ENCODE data around the gene SERP2.

DNA sequence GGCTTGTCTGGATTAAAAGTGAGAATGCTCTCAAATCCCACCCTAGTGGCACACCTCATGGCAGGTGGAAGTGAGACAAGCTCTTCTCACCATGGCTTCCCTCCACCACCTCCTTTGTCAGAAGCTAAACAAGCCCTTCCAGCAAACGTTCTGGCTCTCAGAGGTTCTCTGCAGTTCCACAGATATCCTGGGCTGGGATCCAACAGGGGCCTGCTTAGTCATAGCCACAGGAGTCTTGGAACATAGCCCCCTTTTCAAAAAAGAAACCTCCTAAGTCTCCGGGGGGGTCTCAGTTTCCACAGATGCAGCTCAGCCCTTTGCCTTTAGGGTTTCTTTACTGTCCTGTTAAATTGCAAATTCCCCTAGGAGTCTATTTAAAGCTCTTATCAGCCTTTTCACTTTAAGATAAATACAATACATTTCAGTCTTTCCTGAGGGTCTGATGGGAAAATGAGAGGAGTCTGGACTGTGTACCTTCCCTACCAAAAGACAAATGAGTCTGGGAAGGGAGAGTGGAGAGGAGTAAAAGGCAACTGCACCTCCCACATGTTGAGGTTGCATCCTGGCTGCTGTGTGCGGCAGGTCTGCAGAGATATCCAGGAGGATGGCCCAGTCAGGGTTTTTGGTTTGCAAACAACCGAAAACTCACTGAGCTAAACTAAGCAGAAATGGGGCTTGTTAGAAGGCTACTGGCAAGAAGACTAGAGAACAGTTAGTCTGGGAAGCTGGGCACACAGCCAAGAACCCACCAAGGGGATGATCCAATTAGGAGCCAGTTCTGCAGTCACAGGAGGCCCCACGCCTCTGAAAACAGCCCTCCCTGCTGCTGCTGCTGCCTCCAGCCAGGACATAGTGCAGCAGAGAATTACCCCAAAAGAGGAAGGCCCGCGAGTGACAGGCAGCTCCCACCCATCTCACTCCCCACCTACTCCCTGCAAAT is 41.4 kb upstream of the SERP2 start:
- TF ChIP-seq POLR2A (IDR thresholded peaks at IDR 0.05; ENCODE audit: low read depth, low read length) = no peak
- no peak for TF ChIP-seq EZH2 (IDR thresholded peaks at IDR 0.05; ENCODE audit: borderline replicate concordance, low read depth, low read length, severe bottlenecking)
- no peak for TF ChIP-seq GATA2 (IDR thresholded peaks at IDR 0.05; ENCODE audit: insufficient read depth, insufficient read length, low read depth, low read length)
- TF ChIP-seq, protein P1, sequence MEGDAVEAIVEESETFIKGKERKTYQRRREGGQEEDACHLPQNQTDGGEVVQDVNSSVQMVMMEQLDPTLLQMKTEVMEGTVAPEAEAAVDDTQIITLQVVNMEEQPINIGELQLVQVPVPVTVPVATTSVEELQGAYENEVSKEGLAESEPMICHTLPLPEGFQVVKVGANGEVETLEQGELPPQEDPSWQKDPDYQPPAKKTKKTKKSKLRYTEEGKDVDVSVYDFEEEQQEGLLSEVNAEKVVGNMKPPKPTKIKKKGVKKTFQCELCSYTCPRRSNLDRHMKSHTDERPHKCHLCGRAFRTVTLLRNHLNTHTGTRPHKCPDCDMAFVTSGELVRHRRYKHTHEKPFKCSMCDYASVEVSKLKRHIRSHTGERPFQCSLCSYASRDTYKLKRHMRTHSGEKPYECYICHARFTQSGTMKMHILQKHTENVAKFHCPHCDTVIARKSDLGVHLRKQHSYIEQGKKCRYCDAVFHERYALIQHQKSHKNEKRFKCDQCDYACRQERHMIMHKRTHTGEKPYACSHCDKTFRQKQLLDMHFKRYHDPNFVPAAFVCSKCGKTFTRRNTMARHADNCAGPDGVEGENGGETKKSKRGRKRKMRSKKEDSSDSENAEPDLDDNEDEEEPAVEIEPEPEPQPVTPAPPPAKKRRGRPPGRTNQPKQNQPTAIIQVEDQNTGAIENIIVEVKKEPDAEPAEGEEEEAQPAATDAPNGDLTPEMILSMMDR (IDR thresholded peaks at IDR 0.05; ENCODE audit: extremely low read depth in 1 of 2, insufficient read depth in 1 of 2, low read depth in 1 of 2, low read length in 2 of 2) = no peak
- no peak for TF ChIP-seq MYC (IDR thresholded peaks at IDR 0.05; ENCODE audit: low read depth, low read length)
- TF ChIP-seq FOS (IDR thresholded peaks at IDR 0.05; ENCODE audit: borderline replicate concordance, insufficient read depth, low read length) = no peak
- TF ChIP-seq POLR2AphosphoS5 (IDR thresholded peaks at IDR 0.05; ENCODE audit: insufficient read depth, low read depth, low read length) = no peak
- no peak for TF ChIP-seq JUN (IDR thresholded peaks at IDR 0.05; ENCODE audit: borderline replicate concordance, insufficient read depth, insufficient read length, low read depth)

All from endothelial cell of umbilical vein (primary cell).